ENCODE measurements around the gene SUN1.

Gene SUN1

GRCh38 chr7:805261-805660 is 27.0 kb upstream of the SUN1 start:
- no peak for DNase-seq

GRCh38 chr7:815284-816216 is 16.7 kb upstream of the SUN1 start:
- no peak for DNase-seq

- DNase-seq, result peak; percentile 93 to 95
Observed at GRCh38 chr7:816300-816750, 16.0 kb upstream of the SUN1 start.

- peak in 1 of 2 donors; percentile 25 for DNase-seq
Observed at GRCh38 chr7:816751-817671, 15.3 kb upstream of the SUN1 start.

- peak in 1 of 2 donors; percentile 29 for DNase-seq
Observed at GRCh38 chr7:818031-818699, 14.1 kb upstream of the SUN1 start.

- DNase-seq, result no peak
Observed at GRCh38 chr7:820341-820740, 11.9 kb upstream of the SUN1 start.

GRCh38 chr7:821688-822087 is 10.6 kb upstream of the SUN1 start:
- DNase-seq, result no peak

- no peak for DNase-seq
Observed at GRCh38 chr7:822692-823276, 9.5 kb upstream of the SUN1 start.

GRCh38 chr7:823649-824048 is 8.6 kb upstream of the SUN1 start:
- no peak for DNase-seq

GRCh38 chr7:824081-824480 is 8.2 kb upstream of the SUN1 start:
- no peak for DNase-seq

- DNase-seq, result no peak
Observed at GRCh38 chr7:824664-825063, 7.6 kb upstream of the SUN1 start.

- DNase-seq, result no peak
Observed at GRCh38 chr7:825386-825785, 6.9 kb upstream of the SUN1 start.

- no peak for DNase-seq
Observed at GRCh38 chr7:826230-826917, 5.9 kb upstream of the SUN1 start.

GRCh38 chr7:828793-829561 is 3.3 kb upstream of the SUN1 start:
- no peak for DNase-seq

GRCh38 chr7:830069-830468 is 2.2 kb upstream of the SUN1 start:
- no peak for DNase-seq

- peak; percentile 12 to 14 for DNase-seq
Observed at GRCh38 chr7:831596-832166, 595 bp upstream of the SUN1 start.

- no peak for DNase-seq
Observed at GRCh38 chr7:832968-833424, 720 bp downstream of the SUN1 start.

- DNase-seq, result no peak
Observed at GRCh38 chr7:833601-834258, 1.5 kb downstream of the SUN1 start.

- no peak for DNase-seq
Observed at GRCh38 chr7:834277-834676, 2.0 kb downstream of the SUN1 start.

- no peak for DNase-seq
Observed at GRCh38 chr7:835021-835420, 2.7 kb downstream of the SUN1 start.

All from inflammatory macrophage (primary cell).